DMS153 treated with DMSO at 0.1 percent for 48 hours (cell line): ENCODE data around the gene CBX3.
"Not testable (repeated sequence)": the region's sequence is repeated elsewhere in the genome, so short reads cannot be mapped to it uniquely, and the experiment has no call there.

Experiments
- DNase-seq: peaks from one replicate; lab custom pipeline; 2025; ENCODE audit not compliant: unreplicated experiment; lab: John Stamatoyannopoulos, UW

CBX3 gene

GRCh38 chr7:26169271-26169670, 32.3 kb upstream of the CBX3 start:
- DNase-seq, result no peak

GRCh38 chr7:26170663-26171062, 30.9 kb upstream of the CBX3 start:
- DNase-seq, result no peak

GRCh38 chr7:26171601-26172000, 29.9 kb upstream of the CBX3 start:
- DNase-seq, result no peak

- DNase-seq, result no peak
Observed at GRCh38 chr7:26172048-26172447, 29.5 kb upstream of the CBX3 start.

- not testable (repeated sequence) for DNase-seq
Observed at GRCh38 chr7:26175903-26176302, 25.6 kb upstream of the CBX3 start.

GRCh38 chr7:26176696-26177095, 24.8 kb upstream of the CBX3 start:
- not testable (repeated sequence) for DNase-seq

- not testable (repeated sequence) for DNase-seq
Observed at GRCh38 chr7:26177269-26177668, 24.3 kb upstream of the CBX3 start.

GRCh38 chr7:26178272-26178960, 23.1 kb upstream of the CBX3 start:
- no peak for DNase-seq

GRCh38 chr7:26179422-26179821, 22.1 kb upstream of the CBX3 start:
- DNase-seq, result no peak

GRCh38 chr7:26179826-26180497, 21.6 kb upstream of the CBX3 start:
- DNase-seq, result no peak

- no peak for DNase-seq
Observed at GRCh38 chr7:26180792-26181198, 20.8 kb upstream of the CBX3 start.

GRCh38 chr7:26181474-26182227, 19.9 kb upstream of the CBX3 start:
- no peak for DNase-seq

- DNase-seq, result no peak
Observed at GRCh38 chr7:26182283-26182682, 19.3 kb upstream of the CBX3 start.

- no peak for DNase-seq
Observed at GRCh38 chr7:26182706-26183105, 18.8 kb upstream of the CBX3 start.

GRCh38 chr7:26183545-26184280, 17.8 kb upstream of the CBX3 start:
- DNase-seq, result no peak

GRCh38 chr7:26184281-26185101, 17.1 kb upstream of the CBX3 start:
- not testable (repeated sequence) for DNase-seq

- DNase-seq, result no peak
Observed at GRCh38 chr7:26185131-26185843, 16.3 kb upstream of the CBX3 start.

- DNase-seq, result no peak
Observed at GRCh38 chr7:26185844-26186180, 15.7 kb upstream of the CBX3 start.

GRCh38 chr7:26186364-26187311, 14.9 kb upstream of the CBX3 start:
- no peak for DNase-seq
